ENCODE data around the gene TBCK. TPM values are rescaled to one million over a fixed set of nuclear protein-coding genes. Genes with fewer than 3 reads are reported as not detected.

TBCK gene
- total and polyA plus RNA-seq, 2 donors (not counting 3 experiments of a cell fraction or from before 2014, with no cell fraction given) = 18.2 to 38.6 TPM

GRCh38 chr4:105991726-105992125 is 324.3 kb downstream of the TBCK start:
- POLR2A ChIA-PET = interaction anchor here (1.0 kb wide), 1 partner anchor 282 kb away, joined by 3 read pairs; no protein-coding TSS in a partner anchor

More at GRCh38 chr4:105991726-105992125, 324.3 kb downstream of the TBCK start:
- TF ChIP-seq MAX (IDR thresholded peaks at IDR 0.05; ENCODE audit: insufficient read depth, insufficient read length) = no peak
- no peak for TF ChIP-seq CTCF (IDR thresholded peaks at IDR 0.05; ENCODE audit: extremely low read depth in 1 of 2, insufficient read depth in 1 of 2, low read depth in 1 of 2, low read length in 2 of 2)
- no peak for TF ChIP-seq POLR2A (IDR thresholded peaks at IDR 0.05; ENCODE audit: low read depth, low read length)
- no peak for TF ChIP-seq FOS (IDR thresholded peaks at IDR 0.05; ENCODE audit: borderline replicate concordance, insufficient read depth, low read length)
- no peak for TF ChIP-seq JUN (IDR thresholded peaks at IDR 0.05; ENCODE audit: borderline replicate concordance, insufficient read depth, insufficient read length, low read depth)
- TF ChIP-seq MYC (IDR thresholded peaks at IDR 0.05; ENCODE audit: low read depth, low read length) = no peak
- TF ChIP-seq GATA2 (IDR thresholded peaks at IDR 0.05; ENCODE audit: insufficient read depth, insufficient read length, low read depth, low read length) = no peak
- Histone ChIP-seq H3K4me1 (ENCODE audit: control insufficient read depth, extremely low read depth, insufficient read depth, low read length) (peaks cover 27% of the 10 kb centered on the region), H3K27me3 (ENCODE audit: control insufficient read depth in 2 of 2, insufficient read depth in 2 of 2, low read length in 2 of 2) (no peaks in the 10 kb centered on the region), H3K4me2 (ENCODE audit: insufficient read depth, low read length) (no peak overlapping the region), H3K9ac (replicated peaks; ENCODE audit: extremely low read depth, insufficient read depth, low read length) (no peak overlapping the region), H4K20me1 (replicated peaks; ENCODE audit: control insufficient read depth, extremely low read depth, insufficient read depth, low read length) (no peaks in the 10 kb centered on the region), H3K9me3 (replicated peaks; ENCODE audit: control insufficient read depth, insufficient read depth, low read length) (no peaks in the 10 kb centered on the region), H3K27ac (ENCODE audit: insufficient read depth, low read depth, low read length) (no peak overlapping the region), H2AFZ (ENCODE audit: low read depth, low read length) (no peak overlapping the region), H3K36me3 (ENCODE audit: control insufficient read depth in 2 of 2, extremely low read depth in 1 of 2, insufficient read depth in 2 of 2, low read length in 2 of 2) (no peaks in the 10 kb centered on the region), H3K4me3 (replicated peaks in 1 of 3; ENCODE audit: insufficient read depth in 1 of 3, low read depth in 1 of 3, low read length in 3 of 3) (no peak overlapping the region), H3K79me2 (ENCODE audit: control insufficient read depth, insufficient read depth, low read length) (no peaks in the 10 kb centered on the region), H3K9me1 (replicated peaks; ENCODE audit: control insufficient read depth, extremely low read depth, insufficient read depth, low read length) (no peaks in the 10 kb centered on the region)
- FAIRE-seq = no peak
- BruUV-seq (replicated peaks) = no TSS peak
- CTCF ChIA-PET = interaction anchor here (1.4 to 2.0 kb wide), 2 partner anchors 13 to 276 kb away, joined by 3 to 9 read pairs; no protein-coding TSS in a partner anchor
- intact Hi-C loops (cut with micrococcal nuclease) = loop anchor here (1.0 to 10.0 kb wide), 3 partner anchors 71 to 287 kb away; partner anchors contain the start of genes GSTCD and INTS12
- DNase-seq (ENCODE audit: low read depth, low spot score) = peak; percentile 6
- dilution Hi-C loops (cut with MboI; ENCODE audit: extremely low pct_ligation_motif_present, low sequenced_read_pairs) = no loop called here

Other genes with a start within 250 kb of the TBCK start
- 42.4 and 44.7 TPM in 2 replicates for gene AIMP1, start 341 bp upstream of the TBCK start, total RNA-seq
- gene AIMP1, start 341 bp upstream of the TBCK start, polyA plus RNA-seq = 3.9 and 6.4 TPM in 2 replicates
- not detected in 2 replicates for gene GIMD1, start 52.6 kb upstream of the TBCK start, total RNA-seq
- gene GIMD1, start 52.6 kb upstream of the TBCK start, polyA plus RNA-seq = not detected in 2 replicates